Ishikawa (cell line): ENCODE results near the gene NADK.

ENCODE experiments used
- CEBPB ChIP-seq: IDR thresholded peaks from 2 replicates; pipeline ENCODE4 v1.6.1; 2012
- CREB1 ChIP-seq: IDR thresholded peaks from 2 replicates; pipeline ENCODE4 v1.6.1; 2012; ENCODE audit warnings: low read depth
- EGR1 ChIP-seq: IDR thresholded peaks from 2 replicates; pipeline ENCODE4 v1.6.1; 2012
- EP300 ChIP-seq: IDR thresholded peaks from 2 replicates; pipeline ENCODE4 v1.6.1; 2012; ENCODE audit warnings: borderline replicate concordance
- FOXM1 ChIP-seq: IDR thresholded peaks from 2 replicates; pipeline ENCODE4 v1.6.1; 2012; ENCODE audit warnings: low read depth, borderline replicate concordance
- NFIC ChIP-seq: IDR thresholded peaks from 2 replicates; pipeline ENCODE4 v1.6.1; 2012
- RAD21 ChIP-seq: IDR thresholded peaks from 2 replicates; pipeline ENCODE4 v1.6.1; 2012; ENCODE audit warnings: low read depth
- TAF1 ChIP-seq: IDR thresholded peaks from 2 replicates; pipeline ENCODE4 v1.6.1; 2012; ENCODE audit warnings: low read depth, mild to moderate bottlenecking
- TCF12 ChIP-seq: IDR thresholded peaks from 2 replicates; pipeline ENCODE4 v1.6.1; 2012; ENCODE audit warnings: low read depth
- TEAD4 ChIP-seq: IDR thresholded peaks from 2 replicates; pipeline ENCODE4 v1.6.1; 2012
- YY1 ChIP-seq: IDR thresholded peaks from 2 replicates; pipeline ENCODE4 v1.6.1; 2012; ENCODE audit warnings: low read depth
- ZBTB7A ChIP-seq: IDR thresholded peaks from 2 replicates; pipeline ENCODE4 v1.6.1; 2012; ENCODE audit warnings: low read depth
- TF ChIP-seq, protein P1 (sequence below): IDR thresholded peaks from 2 replicates; pipeline ENCODE4 v1.6.1; 2012
- TF ChIP-seq, protein P2 (sequence below): IDR thresholded peaks from 2 replicates; pipeline ENCODE4 v1.6.1; 2012; ENCODE audit warnings: low read depth, mild to moderate bottlenecking
- TF ChIP-seq, protein P3 (sequence below): IDR thresholded peaks from 2 replicates; pipeline ENCODE4 v1.6.1; 2012

Gene NADK

DNA sequence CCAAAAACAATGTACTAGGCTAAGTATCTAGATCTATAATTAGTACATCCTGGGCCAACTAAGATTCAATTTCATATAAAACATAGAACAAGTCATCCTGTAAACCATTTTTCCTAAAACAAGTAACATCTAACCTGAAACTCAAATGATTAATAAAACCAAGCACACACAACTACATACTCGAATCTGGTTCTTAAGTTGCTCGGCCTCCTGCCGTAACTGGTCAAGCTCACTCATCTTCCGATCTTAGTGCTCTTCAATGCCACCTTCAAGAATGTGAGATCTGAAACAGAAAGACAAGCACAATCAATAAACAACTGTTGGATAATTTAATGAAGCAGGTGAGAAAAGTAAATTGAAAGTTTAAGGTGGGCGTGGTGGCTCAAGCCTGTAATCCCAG lies 46.9 kb upstream of the NADK start:
- TF ChIP-seq TCF12 = no peak
- no peak for TF ChIP-seq EP300
- TF ChIP-seq, protein P1, sequence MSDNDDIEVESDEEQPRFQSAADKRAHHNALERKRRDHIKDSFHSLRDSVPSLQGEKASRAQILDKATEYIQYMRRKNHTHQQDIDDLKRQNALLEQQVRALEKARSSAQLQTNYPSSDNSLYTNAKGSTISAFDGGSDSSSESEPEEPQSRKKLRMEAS = no peak
- TF ChIP-seq, protein P2, sequence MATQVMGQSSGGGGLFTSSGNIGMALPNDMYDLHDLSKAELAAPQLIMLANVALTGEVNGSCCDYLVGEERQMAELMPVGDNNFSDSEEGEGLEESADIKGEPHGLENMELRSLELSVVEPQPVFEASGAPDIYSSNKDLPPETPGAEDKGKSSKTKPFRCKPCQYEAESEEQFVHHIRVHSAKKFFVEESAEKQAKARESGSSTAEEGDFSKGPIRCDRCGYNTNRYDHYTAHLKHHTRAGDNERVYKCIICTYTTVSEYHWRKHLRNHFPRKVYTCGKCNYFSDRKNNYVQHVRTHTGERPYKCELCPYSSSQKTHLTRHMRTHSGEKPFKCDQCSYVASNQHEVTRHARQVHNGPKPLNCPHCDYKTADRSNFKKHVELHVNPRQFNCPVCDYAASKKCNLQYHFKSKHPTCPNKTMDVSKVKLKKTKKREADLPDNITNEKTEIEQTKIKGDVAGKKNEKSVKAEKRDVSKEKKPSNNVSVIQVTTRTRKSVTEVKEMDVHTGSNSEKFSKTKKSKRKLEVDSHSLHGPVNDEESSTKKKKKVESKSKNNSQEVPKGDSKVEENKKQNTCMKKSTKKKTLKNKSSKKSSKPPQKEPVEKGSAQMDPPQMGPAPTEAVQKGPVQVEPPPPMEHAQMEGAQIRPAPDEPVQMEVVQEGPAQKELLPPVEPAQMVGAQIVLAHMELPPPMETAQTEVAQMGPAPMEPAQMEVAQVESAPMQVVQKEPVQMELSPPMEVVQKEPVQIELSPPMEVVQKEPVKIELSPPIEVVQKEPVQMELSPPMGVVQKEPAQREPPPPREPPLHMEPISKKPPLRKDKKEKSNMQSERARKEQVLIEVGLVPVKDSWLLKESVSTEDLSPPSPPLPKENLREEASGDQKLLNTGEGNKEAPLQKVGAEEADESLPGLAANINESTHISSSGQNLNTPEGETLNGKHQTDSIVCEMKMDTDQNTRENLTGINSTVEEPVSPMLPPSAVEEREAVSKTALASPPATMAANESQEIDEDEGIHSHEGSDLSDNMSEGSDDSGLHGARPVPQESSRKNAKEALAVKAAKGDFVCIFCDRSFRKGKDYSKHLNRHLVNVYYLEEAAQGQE = no peak
- no peak for TF ChIP-seq CEBPB
- TF ChIP-seq, protein P3, sequence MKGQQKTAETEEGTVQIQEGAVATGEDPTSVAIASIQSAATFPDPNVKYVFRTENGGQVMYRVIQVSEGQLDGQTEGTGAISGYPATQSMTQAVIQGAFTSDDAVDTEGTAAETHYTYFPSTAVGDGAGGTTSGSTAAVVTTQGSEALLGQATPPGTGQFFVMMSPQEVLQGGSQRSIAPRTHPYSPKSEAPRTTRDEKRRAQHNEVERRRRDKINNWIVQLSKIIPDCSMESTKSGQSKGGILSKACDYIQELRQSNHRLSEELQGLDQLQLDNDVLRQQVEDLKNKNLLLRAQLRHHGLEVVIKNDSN = no peak
- no peak for TF ChIP-seq RAD21
- no peak for TF ChIP-seq FOXM1
- TF ChIP-seq TAF1 = no peak
- no peak for TF ChIP-seq ZBTB7A

DNA sequence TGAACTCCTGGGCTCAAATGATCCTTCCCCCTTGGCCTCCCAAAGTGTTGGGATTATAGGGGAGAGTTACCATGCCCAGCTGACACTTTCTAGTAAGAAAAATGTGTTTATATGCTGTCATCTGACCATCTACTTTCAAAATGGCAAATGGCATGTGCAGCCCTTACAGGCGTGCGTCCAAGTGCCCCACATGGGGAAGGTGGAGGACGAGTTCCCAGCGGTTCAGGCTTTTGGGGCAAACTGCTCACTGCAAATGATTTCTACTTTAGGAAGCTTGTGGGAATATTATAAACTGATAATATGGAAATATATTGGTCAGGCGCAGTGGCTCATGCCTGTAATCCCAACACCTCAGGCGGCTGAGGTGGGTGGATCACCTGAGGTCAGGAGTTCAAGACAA lies 41.5 kb upstream of the NADK start:
- no peak for TF ChIP-seq FOXM1
- TF ChIP-seq EGR1 = no peak
- TF ChIP-seq CREB1 = no peak
- TF ChIP-seq, protein P3 = no peak
- no peak for TF ChIP-seq TAF1
- TF ChIP-seq, protein P1 = no peak
- no peak for TF ChIP-seq TCF12
- no peak for TF ChIP-seq RAD21
- TF ChIP-seq, protein P2 = no peak
- TF ChIP-seq TEAD4 = no peak
- TF ChIP-seq NFIC = no peak
- no peak for TF ChIP-seq YY1
- TF ChIP-seq CEBPB = no peak
- TF ChIP-seq ZBTB7A = no peak
- no peak for TF ChIP-seq EP300

DNA sequence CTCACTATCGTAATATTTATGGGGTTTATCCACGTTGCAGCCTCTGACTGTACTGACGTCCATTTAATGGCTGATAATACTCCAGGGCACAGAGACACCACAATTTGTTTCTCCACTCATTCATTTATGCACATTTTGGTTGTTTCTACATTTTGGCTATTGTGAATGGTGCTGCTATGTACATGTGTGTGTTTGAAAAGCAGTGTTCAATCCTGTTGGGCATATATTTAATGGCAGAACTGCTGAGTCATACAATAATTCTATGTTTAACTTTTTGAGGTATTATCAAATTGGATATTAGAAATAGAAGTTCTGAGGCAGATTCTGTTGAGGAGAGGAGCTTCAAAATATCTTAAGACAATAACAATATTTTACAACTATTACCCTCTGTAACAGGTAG lies 39.0 kb upstream of the NADK start:
- TF ChIP-seq FOXM1 (no peak), RAD21 (no peak), EP300 (no peak), NFIC (no peak), TCF12 (no peak), TAF1 (no peak)

DNA sequence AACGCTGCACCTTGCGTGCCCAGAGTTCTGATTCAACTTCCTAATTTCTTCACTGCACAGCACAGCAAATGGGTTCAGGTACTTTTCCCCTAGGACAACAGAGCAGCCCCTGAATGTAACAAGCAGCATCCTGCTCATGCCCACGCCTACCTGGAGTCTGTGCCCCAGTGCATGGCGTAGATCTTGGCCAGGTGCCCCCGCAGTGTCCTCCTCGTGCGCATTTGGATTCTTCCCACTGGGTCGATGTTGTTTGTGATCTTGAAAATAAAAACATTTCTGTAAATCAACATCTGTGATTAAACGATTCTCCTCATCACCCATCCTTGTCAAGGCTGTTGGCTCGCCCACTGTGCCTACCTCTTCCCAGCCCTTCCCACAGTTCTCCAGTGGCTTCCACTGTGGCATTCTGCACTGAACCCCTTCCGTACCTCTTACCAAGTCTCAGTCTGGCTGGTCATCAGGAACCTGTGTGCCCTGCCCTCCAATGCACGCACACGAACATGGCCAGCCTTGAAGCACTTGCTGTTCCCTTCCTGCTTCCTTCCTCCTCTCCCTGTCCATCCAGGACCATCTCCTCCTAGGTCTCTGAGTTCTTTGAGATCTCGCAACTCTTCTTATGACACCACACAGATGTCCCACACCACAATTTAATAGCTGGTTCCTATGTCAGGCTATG lies 37.5 kb upstream of the NADK start:
- TF ChIP-seq FOXM1 = no peak
- no peak for TF ChIP-seq EGR1
- no peak for TF ChIP-seq CEBPB
- TF ChIP-seq CREB1 = no peak
- TF ChIP-seq TCF12 = no peak
- TF ChIP-seq, protein P2 = no peak
- TF ChIP-seq, protein P1 = no peak
- TF ChIP-seq, protein P3 = no peak
- TF ChIP-seq NFIC = no peak
